ENCODE results near the gene NAGS.
"Not testable (repeated sequence)": the region's sequence is repeated elsewhere in the genome, so short reads cannot be mapped to it uniquely, and the experiment has no call there.

Gene NAGS

DNA sequence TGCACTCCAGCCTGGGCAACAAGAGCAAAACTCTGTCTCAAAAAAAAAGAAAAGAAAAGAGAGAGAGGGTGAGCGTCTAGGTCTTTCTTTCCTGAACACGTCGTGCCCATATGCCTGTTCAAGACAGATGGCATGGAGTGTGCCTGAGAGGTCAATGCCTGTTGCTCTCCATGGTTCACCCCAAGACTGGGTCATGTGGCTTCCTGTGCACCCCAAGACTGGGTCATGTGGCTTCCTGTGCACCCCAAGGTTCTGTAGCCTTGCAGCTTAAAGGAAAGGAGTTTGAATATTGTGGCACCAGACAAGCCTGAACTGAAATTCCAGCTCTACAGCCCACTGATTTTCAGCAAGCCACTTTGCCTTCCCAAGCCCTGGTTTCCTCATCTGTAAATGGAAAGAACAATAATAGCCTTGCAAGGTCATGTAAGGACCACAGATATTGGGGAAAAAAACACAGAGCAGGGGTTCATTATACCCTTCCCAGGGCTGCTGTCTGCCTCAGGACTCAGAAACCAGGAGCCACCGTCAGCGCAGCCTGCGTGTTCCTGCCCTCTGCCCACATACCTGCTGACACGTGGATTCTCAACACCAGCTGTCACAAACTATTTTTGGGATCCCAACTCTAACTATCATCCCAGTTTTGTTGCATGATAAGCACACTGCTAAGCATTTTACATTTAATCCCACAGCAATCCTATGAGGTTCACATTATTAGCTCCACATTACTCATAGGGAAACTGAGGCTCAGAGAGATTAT, 18.0 kb upstream of the NAGS start:
- TF ChIP-seq, protein P1, sequence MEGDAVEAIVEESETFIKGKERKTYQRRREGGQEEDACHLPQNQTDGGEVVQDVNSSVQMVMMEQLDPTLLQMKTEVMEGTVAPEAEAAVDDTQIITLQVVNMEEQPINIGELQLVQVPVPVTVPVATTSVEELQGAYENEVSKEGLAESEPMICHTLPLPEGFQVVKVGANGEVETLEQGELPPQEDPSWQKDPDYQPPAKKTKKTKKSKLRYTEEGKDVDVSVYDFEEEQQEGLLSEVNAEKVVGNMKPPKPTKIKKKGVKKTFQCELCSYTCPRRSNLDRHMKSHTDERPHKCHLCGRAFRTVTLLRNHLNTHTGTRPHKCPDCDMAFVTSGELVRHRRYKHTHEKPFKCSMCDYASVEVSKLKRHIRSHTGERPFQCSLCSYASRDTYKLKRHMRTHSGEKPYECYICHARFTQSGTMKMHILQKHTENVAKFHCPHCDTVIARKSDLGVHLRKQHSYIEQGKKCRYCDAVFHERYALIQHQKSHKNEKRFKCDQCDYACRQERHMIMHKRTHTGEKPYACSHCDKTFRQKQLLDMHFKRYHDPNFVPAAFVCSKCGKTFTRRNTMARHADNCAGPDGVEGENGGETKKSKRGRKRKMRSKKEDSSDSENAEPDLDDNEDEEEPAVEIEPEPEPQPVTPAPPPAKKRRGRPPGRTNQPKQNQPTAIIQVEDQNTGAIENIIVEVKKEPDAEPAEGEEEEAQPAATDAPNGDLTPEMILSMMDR (IDR thresholded peaks at IDR 0.05; ENCODE audit: low read depth, low read length) = no peak
- DNase-seq (ENCODE audit: extremely low read depth, low read depth) = no peak

DNA sequence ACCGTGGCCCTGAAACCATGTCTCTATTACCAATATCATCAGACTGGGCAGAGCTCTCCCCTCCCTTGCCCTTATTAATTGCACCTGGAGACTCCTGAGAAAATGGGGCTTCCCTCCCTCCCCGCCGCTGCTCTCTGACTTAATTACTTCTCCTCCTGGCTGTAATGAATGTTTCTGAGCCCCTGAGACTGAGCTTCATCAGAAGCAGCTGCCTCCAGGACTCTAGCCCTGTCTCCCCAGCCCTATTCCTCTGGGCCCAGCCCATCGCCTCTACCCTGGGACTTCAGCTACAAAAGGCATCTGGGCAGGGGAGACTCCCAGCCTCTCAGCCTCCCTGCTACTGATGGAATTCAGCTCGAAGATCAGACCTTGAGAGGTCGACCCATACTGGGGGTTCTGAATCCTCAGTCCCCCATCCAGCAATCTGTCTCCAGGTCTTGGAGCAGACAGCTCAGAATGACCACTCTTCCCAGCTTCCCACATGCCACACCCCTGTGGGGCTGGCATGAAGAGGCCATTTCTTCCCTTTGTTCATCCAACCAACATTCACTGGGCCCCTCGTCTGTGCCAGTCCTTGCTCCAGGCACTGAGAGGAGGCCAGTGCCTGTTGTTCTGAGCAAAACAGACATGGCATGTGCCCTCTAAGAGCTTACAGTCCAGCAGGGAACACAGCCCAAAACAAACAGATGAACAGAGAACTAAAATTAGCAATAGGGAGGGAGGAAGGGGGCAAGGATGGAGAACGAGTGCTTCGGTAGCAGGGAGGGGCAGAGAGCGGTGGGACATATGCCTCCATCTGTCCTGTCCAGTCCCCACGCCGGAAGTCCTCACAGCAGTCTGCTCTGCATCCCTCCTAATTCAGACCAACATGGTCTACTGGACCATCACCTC, 17.0 kb upstream of the NAGS start:
- TF ChIP-seq, protein P1 (IDR thresholded peaks at IDR 0.05; ENCODE audit: low read depth, low read length) = no peak
- DNase-seq (ENCODE audit: extremely low read depth, low read depth) = no peak

DNA sequence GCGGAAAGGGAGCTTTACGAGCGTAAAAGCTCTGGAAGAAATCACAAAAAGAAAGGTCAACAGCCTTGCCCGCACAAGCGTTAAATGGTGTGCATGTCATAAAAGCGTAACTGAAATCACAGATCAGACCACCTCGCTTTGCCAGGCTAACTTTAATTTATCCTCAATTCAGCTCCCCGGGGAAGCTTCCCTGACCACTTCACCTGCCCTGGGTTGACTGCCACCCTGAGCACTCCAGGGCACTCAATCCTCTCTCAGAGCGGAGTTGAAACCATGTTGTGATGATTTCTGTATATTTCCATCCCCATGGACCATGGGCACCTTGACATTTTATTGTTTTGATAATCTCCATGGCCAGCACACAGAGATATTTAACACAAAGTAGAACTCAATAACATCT, 16.1 kb upstream of the NAGS start:
- no peak for DNase-seq (ENCODE audit: extremely low read depth, low read depth)
- TF ChIP-seq, protein P1 (IDR thresholded peaks at IDR 0.05; ENCODE audit: low read depth, low read length) = no peak

DNA sequence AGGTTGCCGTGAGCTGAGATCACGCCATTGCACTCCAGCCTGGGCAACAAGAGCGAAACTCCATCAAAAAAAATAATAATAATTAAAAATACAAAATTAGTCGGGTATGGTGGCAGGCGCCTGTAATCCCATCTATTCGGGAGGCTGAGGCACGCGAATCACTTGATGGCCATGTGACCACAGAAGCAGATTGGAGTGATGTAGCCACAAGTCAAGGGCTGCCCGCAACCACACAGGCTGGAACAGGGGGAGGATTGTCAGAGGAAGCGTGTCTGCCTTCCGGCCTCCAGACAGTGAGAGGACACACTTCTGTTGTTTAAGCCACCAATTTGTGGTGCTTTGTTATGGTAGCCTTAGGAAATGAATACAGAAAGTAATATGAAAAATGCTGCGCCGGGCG, 11.8 kb upstream of the NAGS start:
- TF ChIP-seq, protein P1 (IDR thresholded peaks at IDR 0.05; ENCODE audit: low read depth, low read length) = no peak
- DNase-seq (ENCODE audit: extremely low read depth, low read depth) = no peak

- peak; percentile 22 for DNase-seq (ENCODE audit: extremely low read depth, low read depth)
- TF ChIP-seq, protein P1 (IDR thresholded peaks at IDR 0.05; ENCODE audit: low read depth, low read length) = peak; percentile 84
Observed at GRCh38 chr17:43994272-43995149, 9.9 kb upstream of the NAGS start.

DNA sequence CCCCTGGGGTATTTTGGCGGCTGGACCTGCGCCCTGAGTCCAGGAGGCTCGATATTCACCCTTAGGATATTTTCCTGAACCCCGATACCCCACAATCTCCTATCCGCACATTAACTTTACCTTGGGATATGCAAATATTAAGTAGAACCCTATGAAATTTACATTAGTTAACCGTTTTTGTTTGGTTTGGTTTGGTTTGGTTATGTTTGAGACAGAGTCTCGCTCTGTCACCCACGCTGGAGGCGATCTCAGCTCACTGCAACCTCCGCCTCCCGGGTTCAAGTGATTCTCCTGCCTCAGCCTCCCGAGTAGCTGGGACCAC, 9.3 kb upstream of the NAGS start:
- no peak for DNase-seq (ENCODE audit: extremely low read depth, low read depth)
- TF ChIP-seq, protein P1 (IDR thresholded peaks at IDR 0.05; ENCODE audit: low read depth, low read length) = no peak

DNA sequence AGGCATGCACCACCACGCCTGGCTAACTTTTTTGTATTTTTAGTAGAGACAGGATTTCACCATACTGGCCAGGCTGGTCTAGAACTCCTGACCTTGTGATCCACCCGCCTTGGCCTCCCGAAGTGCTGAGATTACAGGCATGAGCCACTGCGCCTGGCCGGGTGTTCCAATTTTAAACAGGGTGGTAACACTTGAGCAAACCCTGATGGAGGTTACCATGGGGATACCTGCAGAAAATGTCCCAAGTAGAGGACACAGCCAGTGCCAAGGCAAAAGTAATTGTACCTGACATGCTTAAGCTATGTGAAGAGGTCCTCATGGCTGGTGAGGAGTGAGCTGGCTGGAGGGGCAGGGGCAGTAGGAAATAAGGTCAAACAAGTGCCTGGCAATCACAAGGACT, 7.2 kb upstream of the NAGS start:
- not testable (repeated sequence) for DNase-seq (ENCODE audit: extremely low read depth, low read depth)
